Measurements from ENCODE around the gene DCLK2.

Gene DCLK2

GRCh38 chr4:150136036-150136435, 57.8 kb downstream of the DCLK2 start:
- H3K9ac ChIP-seq (ENCODE audit: low read length) = no peak overlapping the region
- H3K27me3 ChIP-seq (ENCODE audit: insufficient read depth, low read length) = no peaks in the 10 kb centered on the region; the same call in 1 of the 2 replicates
- no peaks in the 10 kb centered on the region for H3K9me2 ChIP-seq (ENCODE audit: low read depth, low read length)
- no peak overlapping the region for H3K4me3 ChIP-seq (ENCODE audit: low read depth, low read length, poor library complexity, severe bottlenecking)
- no peaks in the 10 kb centered on the region for H3K9me3 ChIP-seq (ENCODE audit: low read length)
- no peak overlapping the region for H2AFZ ChIP-seq (ENCODE audit: low read length)
- H3K4me2 ChIP-seq (ENCODE audit: low read length) = no peak overlapping the region
- no peak for TF ChIP-seq EZH2 (IDR thresholded peaks at IDR 0.05; ENCODE audit: borderline replicate concordance, low read length)
- TF ChIP-seq, protein P1, sequence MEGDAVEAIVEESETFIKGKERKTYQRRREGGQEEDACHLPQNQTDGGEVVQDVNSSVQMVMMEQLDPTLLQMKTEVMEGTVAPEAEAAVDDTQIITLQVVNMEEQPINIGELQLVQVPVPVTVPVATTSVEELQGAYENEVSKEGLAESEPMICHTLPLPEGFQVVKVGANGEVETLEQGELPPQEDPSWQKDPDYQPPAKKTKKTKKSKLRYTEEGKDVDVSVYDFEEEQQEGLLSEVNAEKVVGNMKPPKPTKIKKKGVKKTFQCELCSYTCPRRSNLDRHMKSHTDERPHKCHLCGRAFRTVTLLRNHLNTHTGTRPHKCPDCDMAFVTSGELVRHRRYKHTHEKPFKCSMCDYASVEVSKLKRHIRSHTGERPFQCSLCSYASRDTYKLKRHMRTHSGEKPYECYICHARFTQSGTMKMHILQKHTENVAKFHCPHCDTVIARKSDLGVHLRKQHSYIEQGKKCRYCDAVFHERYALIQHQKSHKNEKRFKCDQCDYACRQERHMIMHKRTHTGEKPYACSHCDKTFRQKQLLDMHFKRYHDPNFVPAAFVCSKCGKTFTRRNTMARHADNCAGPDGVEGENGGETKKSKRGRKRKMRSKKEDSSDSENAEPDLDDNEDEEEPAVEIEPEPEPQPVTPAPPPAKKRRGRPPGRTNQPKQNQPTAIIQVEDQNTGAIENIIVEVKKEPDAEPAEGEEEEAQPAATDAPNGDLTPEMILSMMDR (IDR thresholded peaks at IDR 0.05; ENCODE audit: low read length) = no peak
- no peaks in the 10 kb centered on the region for H3K36me3 ChIP-seq (ENCODE audit: insufficient read depth, low read length)
- H3K4me1 ChIP-seq (ENCODE audit: insufficient read depth, low read length, severe bottlenecking) = no peaks in the 10 kb centered on the region
- no peak overlapping the region for H3K27ac ChIP-seq (ENCODE audit: low read depth, low read length, poor library complexity, severe bottlenecking)
- no peaks in the 10 kb centered on the region for H3K79me2 ChIP-seq (ENCODE audit: insufficient read depth, low read length)
- H3F3A ChIP-seq (ENCODE audit: insufficient read depth, low read length) = no peaks in the 10 kb centered on the region
- no peaks in the 10 kb centered on the region for H4K20me1 ChIP-seq (ENCODE audit: insufficient read depth, low read length)

- H4K20me1 ChIP-seq (ENCODE audit: insufficient read depth, low read length) = no peaks in the 10 kb centered on the region
- TF ChIP-seq, protein P1 (IDR thresholded peaks at IDR 0.05; ENCODE audit: low read length) = no peak
- no peak for TF ChIP-seq EZH2 (IDR thresholded peaks at IDR 0.05; ENCODE audit: borderline replicate concordance, low read length)
- no peaks in the 10 kb centered on the region for H3K36me3 ChIP-seq (ENCODE audit: insufficient read depth, low read length)
- no peaks in the 10 kb centered on the region for H3K9me3 ChIP-seq (ENCODE audit: low read length)
- H3K4me1 ChIP-seq (ENCODE audit: insufficient read depth, low read length, severe bottlenecking) = no peaks in the 10 kb centered on the region
- H2AFZ ChIP-seq (ENCODE audit: low read length) = no peak overlapping the region
- H3K27ac ChIP-seq (ENCODE audit: low read depth, low read length, poor library complexity, severe bottlenecking) = no peak overlapping the region
- H3K4me3 ChIP-seq (ENCODE audit: low read depth, low read length, poor library complexity, severe bottlenecking) = no peak overlapping the region
- no peaks in the 10 kb centered on the region for H3K9me2 ChIP-seq (ENCODE audit: low read depth, low read length)
- no peak overlapping the region for H3K9ac ChIP-seq (ENCODE audit: low read length)
- no peak overlapping the region for H3K4me2 ChIP-seq (ENCODE audit: low read length)
- no peaks in the 10 kb centered on the region for H3K79me2 ChIP-seq (ENCODE audit: insufficient read depth, low read length)
- H3F3A ChIP-seq (ENCODE audit: insufficient read depth, low read length) = no peaks in the 10 kb centered on the region
- no peaks in the 10 kb centered on the region; the same call in 1 of the 2 replicates for H3K27me3 ChIP-seq (ENCODE audit: insufficient read depth, low read length)
Measured at GRCh38 chr4:150136481-150136880, 58.2 kb downstream of the DCLK2 start.

DNA sequence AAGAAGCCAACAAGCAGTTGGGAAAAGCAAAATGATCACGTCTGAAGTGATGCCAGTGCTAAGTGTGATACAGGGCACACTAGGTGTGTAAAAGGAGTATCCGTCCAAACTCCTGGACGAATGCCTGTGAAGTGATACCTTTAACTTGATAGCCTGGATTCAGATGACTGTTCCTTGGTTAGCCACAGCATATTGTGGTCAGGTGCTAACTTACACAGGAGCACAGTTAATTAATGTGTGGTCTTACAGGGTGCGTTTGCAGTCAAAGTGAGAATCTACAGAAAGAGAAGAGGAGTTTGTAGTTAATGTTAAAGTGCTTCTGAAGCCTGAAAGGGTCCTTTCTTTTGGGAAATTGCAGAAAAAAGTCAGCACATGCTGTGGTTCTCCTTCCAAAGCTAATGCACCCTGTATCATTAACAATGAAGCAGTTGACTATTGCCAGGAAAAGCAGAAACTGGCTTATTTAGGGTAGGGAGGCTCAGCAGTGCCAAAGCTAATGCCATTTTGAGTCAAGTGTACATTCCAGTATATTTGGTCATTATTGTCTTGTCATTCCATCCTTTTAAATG, 61.1 kb downstream of the DCLK2 start:
- no peak overlapping the region for H3K9ac ChIP-seq (ENCODE audit: low read length)
- no peak for TF ChIP-seq EZH2 (IDR thresholded peaks at IDR 0.05; ENCODE audit: borderline replicate concordance, low read length)
- H3K27ac ChIP-seq (ENCODE audit: low read depth, low read length, poor library complexity, severe bottlenecking) = no peak overlapping the region
- H2AFZ ChIP-seq (ENCODE audit: low read length) = no peak overlapping the region
- no peak overlapping the region for H3K4me3 ChIP-seq (ENCODE audit: low read depth, low read length, poor library complexity, severe bottlenecking)
- no peaks in the 10 kb centered on the region for H3K9me2 ChIP-seq (ENCODE audit: low read depth, low read length)
- no peaks in the 10 kb centered on the region for H3K79me2 ChIP-seq (ENCODE audit: insufficient read depth, low read length)
- H3F3A ChIP-seq (ENCODE audit: insufficient read depth, low read length) = no peaks in the 10 kb centered on the region
- no peaks in the 10 kb centered on the region for H3K27me3 ChIP-seq (ENCODE audit: insufficient read depth, low read length)
- H3K4me1 ChIP-seq (ENCODE audit: insufficient read depth, low read length, severe bottlenecking) = no peaks in the 10 kb centered on the region
- no peaks in the 10 kb centered on the region for H3K36me3 ChIP-seq (ENCODE audit: insufficient read depth, low read length)
- no peaks in the 10 kb centered on the region for H4K20me1 ChIP-seq (ENCODE audit: insufficient read depth, low read length)
- no peaks in the 10 kb centered on the region for H3K9me3 ChIP-seq (ENCODE audit: low read length)
- no peak overlapping the region for H3K4me2 ChIP-seq (ENCODE audit: low read length)

DNA sequence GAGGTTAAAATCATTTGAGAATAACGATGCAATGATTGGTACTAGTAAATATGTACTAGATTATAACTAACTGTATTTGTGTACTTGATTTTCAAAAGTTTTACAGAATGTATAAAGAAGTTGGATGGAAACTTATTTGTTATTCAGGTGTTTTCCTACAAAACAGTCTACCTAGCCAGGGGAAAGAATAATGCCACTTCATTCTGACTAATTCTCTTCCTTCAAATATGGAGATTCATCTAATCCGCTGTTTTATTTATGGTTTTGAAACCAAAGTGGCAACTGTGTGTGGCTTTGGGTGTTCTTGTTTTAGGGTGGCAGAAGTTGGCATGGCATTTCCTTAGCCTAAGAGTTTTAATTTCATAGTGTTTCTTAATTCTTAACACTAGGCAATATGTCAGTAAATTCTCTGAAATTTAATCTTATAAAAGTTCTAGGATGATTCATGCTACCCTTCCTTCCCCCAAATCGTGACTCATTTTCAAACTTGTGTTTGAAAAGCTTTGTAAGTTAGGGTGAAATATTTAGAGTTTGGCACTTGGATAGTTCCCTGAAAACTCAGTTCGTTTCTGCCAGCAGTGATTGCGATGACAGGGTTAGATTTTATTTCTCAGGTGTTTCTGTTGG, 62.6 kb downstream of the DCLK2 start:
- Histone ChIP-seq H4K20me1 (ENCODE audit: insufficient read depth, low read length) (no peaks in the 10 kb centered on the region), H3K27me3 (ENCODE audit: insufficient read depth, low read length) (no peaks in the 10 kb centered on the region), H2AFZ (ENCODE audit: low read length) (no peak overlapping the region), H3K9ac (ENCODE audit: low read length) (no peak overlapping the region), H3K4me1 (ENCODE audit: insufficient read depth, low read length, severe bottlenecking) (no peaks in the 10 kb centered on the region), H3F3A (ENCODE audit: insufficient read depth, low read length) (no peaks in the 10 kb centered on the region), H3K4me2 (ENCODE audit: low read length) (no peak overlapping the region), H3K27ac (ENCODE audit: low read depth, low read length, poor library complexity, severe bottlenecking) (no peak overlapping the region), H3K9me3 (ENCODE audit: low read length) (no peaks in the 10 kb centered on the region), H3K36me3 (ENCODE audit: insufficient read depth, low read length) (no peaks in the 10 kb centered on the region), H3K9me2 (ENCODE audit: low read depth, low read length) (no peaks in the 10 kb centered on the region), H3K79me2 (ENCODE audit: insufficient read depth, low read length) (no peaks in the 10 kb centered on the region), H3K4me3 (ENCODE audit: low read depth, low read length, poor library complexity, severe bottlenecking) (no peak overlapping the region)
- TF ChIP-seq EZH2 (IDR thresholded peaks at IDR 0.05; ENCODE audit: borderline replicate concordance, low read length) = no peak
- TF ChIP-seq, protein P1 (IDR thresholded peaks at IDR 0.05; ENCODE audit: low read length) = no peak

Measured in OCI-LY1 (cell line).